Measurements from ENCODE around the gene USP33. TPM values are rescaled to one million over a fixed set of nuclear protein-coding genes. Genes with fewer than 3 reads are reported as not detected.

USP33 gene
- total RNA-seq, 1 experiment from 2014 or later = 31.0 TPM

DNA sequence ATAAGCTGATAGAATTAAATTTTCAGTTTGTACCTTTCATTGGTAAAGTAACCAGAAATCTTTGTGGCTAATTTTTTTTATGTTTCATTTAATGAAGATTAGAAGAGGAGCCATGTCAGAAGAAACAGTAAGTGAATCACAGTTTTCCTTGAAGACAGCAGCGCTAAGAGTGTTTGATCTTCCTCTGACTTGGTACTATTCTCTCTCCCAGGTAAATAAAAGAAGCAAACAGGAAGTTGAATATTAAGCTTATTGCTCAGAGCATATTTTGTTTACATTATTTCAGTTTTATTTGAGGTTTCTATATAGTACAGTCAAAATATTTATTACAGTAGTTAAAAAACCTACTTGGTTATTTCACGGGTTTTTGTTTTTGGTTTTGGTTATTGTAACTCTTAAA is 23.5 kb upstream of the USP33 start:
- Histone ChIP-seq H3K27me3 (ENCODE audit: low read length) (no peaks in the 10 kb centered on the region), H3K4me1 (ENCODE audit: low read length) (peaks cover 30% of the 10 kb centered on the region), H4K20me1 (ENCODE audit: insufficient read depth, low read depth, low read length) (no peaks in the 10 kb centered on the region), H2AFZ (ENCODE audit: low read length) (no peak overlapping the region), H3K9me2 (replicated peaks; ENCODE audit: insufficient read depth, low read length) (no peaks in the 10 kb centered on the region), H3K9ac (ENCODE audit: low read length) (no peak overlapping the region), H3K36me3 (ENCODE audit: insufficient read depth, low read length) (peaks cover 17% of the 10 kb centered on the region), H3K4me2 (ENCODE audit: low read depth, low read length, poor library complexity, severe bottlenecking) (no peak overlapping the region), H3K9me3 (ENCODE audit: low read length) (no peaks in the 10 kb centered on the region), H3K79me2 (ENCODE audit: low read length) (peaks cover 40% of the 10 kb centered on the region), H3K27ac (ENCODE audit: low read length) (no peak overlapping the region), H3K4me3 (ENCODE audit: low read length) (no peak overlapping the region)
- no peak for DNase-seq

DNA sequence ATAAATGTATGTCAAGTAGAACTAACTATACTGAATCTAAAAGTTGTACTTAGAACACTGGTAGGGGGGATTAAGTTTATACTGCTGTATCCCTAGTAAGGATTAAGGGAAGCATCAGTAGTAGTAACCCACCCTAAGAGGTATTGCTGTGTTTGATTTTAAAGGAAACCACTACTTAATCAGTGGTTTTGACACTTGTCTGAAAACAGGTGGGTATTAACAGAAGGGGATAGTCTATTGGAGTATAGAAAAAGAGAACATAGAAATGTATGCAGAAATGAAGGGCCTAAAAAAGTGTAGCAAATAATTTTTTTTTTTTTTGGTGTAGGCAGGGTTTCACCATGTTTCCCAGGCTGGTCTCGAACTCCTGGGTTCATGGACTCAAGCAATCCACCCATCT is 22.0 kb upstream of the USP33 start:
- Histone ChIP-seq H3K79me2 (ENCODE audit: low read length) (peaks cover 40% of the 10 kb centered on the region), H3K4me3 (ENCODE audit: low read length) (no peak overlapping the region), H3K4me1 (ENCODE audit: low read length) (peaks cover 30% of the 10 kb centered on the region), H3K9me3 (ENCODE audit: low read length) (no peaks in the 10 kb centered on the region), H3K4me2 (ENCODE audit: low read depth, low read length, poor library complexity, severe bottlenecking) (peak overlapping the region; percentile 77), H3K27me3 (ENCODE audit: low read length) (no peaks in the 10 kb centered on the region), H4K20me1 (ENCODE audit: insufficient read depth, low read depth, low read length) (no peaks in the 10 kb centered on the region), H3K27ac (ENCODE audit: low read length) (no peak overlapping the region), H3K9ac (ENCODE audit: low read length) (no peak overlapping the region), H3K36me3 (ENCODE audit: insufficient read depth, low read length) (peaks cover 17% of the 10 kb centered on the region), H2AFZ (ENCODE audit: low read length) (no peak overlapping the region), H3K9me2 (replicated peaks; ENCODE audit: insufficient read depth, low read length) (no peaks in the 10 kb centered on the region)
- DNase-seq = no peak

DNA sequence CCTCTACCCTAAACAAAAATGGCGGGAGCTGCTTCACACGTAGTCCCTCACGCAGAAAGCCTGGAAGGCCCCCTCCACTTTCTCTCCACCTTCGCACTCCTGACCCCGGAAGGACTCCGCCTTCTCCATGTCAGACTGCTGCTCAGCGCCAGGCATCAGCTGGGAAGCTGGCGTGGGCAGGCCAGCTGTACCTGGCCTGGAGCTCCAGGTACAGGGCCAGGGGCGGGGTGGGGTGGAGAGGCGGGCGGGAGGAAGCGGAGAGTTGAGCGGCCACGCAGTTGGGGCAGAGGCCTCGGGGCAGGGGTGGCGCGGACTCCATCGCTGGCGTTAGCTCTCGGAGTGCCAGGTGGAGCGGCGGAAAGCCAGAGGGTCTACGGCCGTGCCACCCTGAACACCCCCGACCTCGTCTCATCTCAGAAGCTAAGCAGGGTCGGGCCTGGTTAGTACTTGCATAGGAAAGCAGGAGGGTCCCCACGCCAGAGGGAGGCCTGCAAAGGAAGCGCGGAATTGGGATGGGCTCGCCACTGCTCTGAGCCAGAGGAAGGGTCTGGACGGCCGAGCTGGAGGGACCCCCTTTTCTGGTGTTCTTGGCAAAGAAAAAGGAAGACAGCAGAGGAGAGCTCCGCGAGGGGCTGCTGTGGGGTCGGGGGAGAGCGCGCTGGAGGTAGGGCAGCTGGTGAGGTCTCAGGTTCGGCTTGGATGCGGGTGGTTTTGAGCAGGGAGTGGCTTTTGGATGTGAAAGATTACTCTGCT is 20.1 kb upstream of the USP33 start, which contains the start of gene MIGA1:
TSS of gene MIGA1 (plus strand) at position 121 of the 753 bp plus-strand sequence. CDS start 3,604 bp downstream, outside the sequence.
- Histone ChIP-seq H3K36me3 (ENCODE audit: insufficient read depth, low read length) (peaks cover 12% of the 10 kb centered on the region), H3K4me1 (ENCODE audit: low read length) (peaks cover 30% of the 10 kb centered on the region), H3K79me2 (ENCODE audit: low read length) (peaks cover 40% of the 10 kb centered on the region), H3K9me2 (replicated peaks; ENCODE audit: insufficient read depth, low read length) (no peaks in the 10 kb centered on the region), H3K27me3 (ENCODE audit: low read length) (no peaks in the 10 kb centered on the region), H3K4me2 (ENCODE audit: low read depth, low read length, poor library complexity, severe bottlenecking) (peak within 1 kb of the TSS; percentile 77), H3K9me3 (ENCODE audit: low read length) (no peaks in the 10 kb centered on the region), H3K9ac (ENCODE audit: low read length) (peak within 1 kb of the TSS; percentile 83), H3K4me3 (ENCODE audit: low read length) (peak within 1 kb of the TSS; percentile 89), H3K27ac (ENCODE audit: low read length) (no peak within 1 kb of the TSS; the same call in 1 of the 2 replicates), H2AFZ (ENCODE audit: low read length) (peak within 1 kb of the TSS; percentile 77), H4K20me1 (ENCODE audit: insufficient read depth, low read depth, low read length) (no peaks in the 10 kb centered on the region)
- DNase-seq = peak; percentile 93

DNA sequence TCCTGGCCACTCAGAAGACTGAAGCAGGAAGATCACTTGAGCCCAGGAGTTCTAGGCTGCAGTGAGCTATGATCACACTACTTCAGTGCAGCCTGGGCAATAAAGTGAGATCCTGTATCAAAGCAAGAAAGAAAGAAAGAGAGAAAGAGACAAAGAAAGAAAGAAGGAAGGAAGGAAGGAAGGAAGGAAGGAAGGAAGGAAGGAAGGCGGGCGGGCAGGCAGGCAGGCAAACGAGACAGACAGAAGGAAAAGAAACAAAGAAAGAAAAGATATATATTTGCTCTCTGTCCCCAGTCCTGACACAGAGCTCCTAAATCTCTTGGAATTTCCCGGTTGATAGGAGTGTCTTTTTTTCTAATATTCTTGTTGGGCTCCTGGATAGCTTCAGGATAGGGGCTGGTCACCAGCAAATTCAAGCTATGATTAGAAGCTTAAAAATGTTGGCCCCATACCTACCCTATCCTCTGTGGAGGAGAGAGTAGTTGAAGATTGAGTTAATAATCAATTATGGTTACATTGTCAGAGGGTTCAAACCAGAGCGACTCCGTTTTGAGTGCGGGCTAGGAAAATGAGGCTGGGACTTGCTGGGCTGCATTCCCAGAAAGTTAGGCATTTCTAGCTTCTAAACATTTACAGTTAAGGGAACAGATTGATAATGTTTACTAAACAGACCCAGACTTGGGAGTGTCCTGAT is 16.5 kb upstream of the USP33 start:
- no peaks in the 10 kb centered on the region for H3K9me3 ChIP-seq (ENCODE audit: low read length)
- no peaks in the 10 kb centered on the region for H4K20me1 ChIP-seq (ENCODE audit: insufficient read depth, low read depth, low read length)
- no peak for DNase-seq
- H2AFZ ChIP-seq (ENCODE audit: low read length) = no peak overlapping the region
- H3K4me1 ChIP-seq (ENCODE audit: low read length) = peaks cover 30% of the 10 kb centered on the region
- H3K9me2 ChIP-seq (replicated peaks; ENCODE audit: insufficient read depth, low read length) = no peaks in the 10 kb centered on the region
- no peak overlapping the region for H3K9ac ChIP-seq (ENCODE audit: low read length)
- no peak overlapping the region for H3K4me2 ChIP-seq (ENCODE audit: low read depth, low read length, poor library complexity, severe bottlenecking)
- H3K36me3 ChIP-seq (ENCODE audit: insufficient read depth, low read length) = no peaks in the 10 kb centered on the region
- H3K4me3 ChIP-seq (ENCODE audit: low read length) = no peak overlapping the region
- H3K79me2 ChIP-seq (ENCODE audit: low read length) = peaks cover 17% of the 10 kb centered on the region
- H3K27ac ChIP-seq (ENCODE audit: low read length) = no peak overlapping the region
- H3K27me3 ChIP-seq (ENCODE audit: low read length) = no peaks in the 10 kb centered on the region

DNA sequence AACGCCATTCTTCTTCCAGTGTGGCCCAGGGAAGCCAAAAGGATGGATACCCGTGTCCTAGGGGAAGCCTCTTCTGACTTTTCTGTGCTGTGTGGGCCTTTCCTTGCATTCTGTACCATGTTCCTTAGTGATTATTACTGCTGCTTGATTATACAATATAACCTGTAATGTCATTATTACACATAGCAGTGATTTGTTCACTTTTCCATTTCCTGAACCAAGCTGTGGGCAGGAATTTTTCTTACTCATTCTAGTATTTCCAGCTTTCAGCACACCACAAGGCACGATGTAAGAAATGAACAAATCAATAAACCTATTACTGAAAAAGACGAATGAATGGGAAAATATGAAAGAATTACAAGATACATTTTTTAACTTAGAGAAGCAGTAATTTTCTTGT is 8.4 kb upstream of the USP33 start:
- Histone ChIP-seq H3K4me3 (ENCODE audit: low read length) (no peak overlapping the region), H3K4me2 (ENCODE audit: low read depth, low read length, poor library complexity, severe bottlenecking) (no peak overlapping the region), H3K79me2 (ENCODE audit: low read length) (no peaks in the 10 kb centered on the region), H3K36me3 (ENCODE audit: insufficient read depth, low read length) (no peaks in the 10 kb centered on the region), H3K9me2 (replicated peaks; ENCODE audit: insufficient read depth, low read length) (no peaks in the 10 kb centered on the region), H3K27ac (ENCODE audit: low read length) (no peak overlapping the region), H3K9ac (ENCODE audit: low read length) (no peak overlapping the region), H2AFZ (ENCODE audit: low read length) (no peak overlapping the region), H4K20me1 (ENCODE audit: insufficient read depth, low read depth, low read length) (no peaks in the 10 kb centered on the region), H3K9me3 (ENCODE audit: low read length) (no peaks in the 10 kb centered on the region), H3K27me3 (ENCODE audit: low read length) (no peaks in the 10 kb centered on the region), H3K4me1 (ENCODE audit: low read length) (peaks cover 38% of the 10 kb centered on the region)
- no peak for DNase-seq

DNA sequence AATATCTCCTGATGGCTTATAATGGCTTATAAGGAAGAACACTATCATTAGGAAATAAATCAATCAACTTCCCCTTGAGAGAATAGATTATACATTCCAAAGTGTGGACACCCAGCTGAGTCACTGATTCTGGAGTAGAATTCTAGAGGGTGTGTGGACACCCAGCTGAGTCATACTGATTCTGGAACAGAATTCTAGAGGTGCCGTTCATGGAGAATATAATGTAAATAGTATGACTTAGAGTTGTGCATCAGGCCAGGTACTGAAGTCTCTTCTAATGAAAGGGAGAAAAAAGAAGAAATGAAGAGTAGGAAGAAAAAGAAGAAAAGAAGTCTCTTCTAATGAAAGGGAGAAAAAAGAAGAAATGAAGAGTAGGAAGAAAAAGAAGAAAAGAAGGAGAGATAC is 2.4 kb upstream of the USP33 start:
- no peak overlapping the region for H3K4me2 ChIP-seq (ENCODE audit: low read depth, low read length, poor library complexity, severe bottlenecking)
- H3K4me1 ChIP-seq (ENCODE audit: low read length) = peaks cover 22% of the 10 kb centered on the region
- peaks cover 18% of the 10 kb centered on the region for H4K20me1 ChIP-seq (ENCODE audit: insufficient read depth, low read depth, low read length)
- no peak overlapping the region for H2AFZ ChIP-seq (ENCODE audit: low read length)
- no peak for DNase-seq
- peaks cover 21% of the 10 kb centered on the region for H3K79me2 ChIP-seq (ENCODE audit: low read length)
- no peaks in the 10 kb centered on the region for H3K36me3 ChIP-seq (ENCODE audit: insufficient read depth, low read length)
- H3K9me2 ChIP-seq (replicated peaks; ENCODE audit: insufficient read depth, low read length) = no peaks in the 10 kb centered on the region
- H3K27ac ChIP-seq (ENCODE audit: low read length) = no peak overlapping the region
- H3K4me3 ChIP-seq (ENCODE audit: low read length) = no peak overlapping the region
- no peak overlapping the region for H3K9ac ChIP-seq (ENCODE audit: low read length)
- no peaks in the 10 kb centered on the region for H3K9me3 ChIP-seq (ENCODE audit: low read length)
- no peaks in the 10 kb centered on the region for H3K27me3 ChIP-seq (ENCODE audit: low read length)

DNA sequence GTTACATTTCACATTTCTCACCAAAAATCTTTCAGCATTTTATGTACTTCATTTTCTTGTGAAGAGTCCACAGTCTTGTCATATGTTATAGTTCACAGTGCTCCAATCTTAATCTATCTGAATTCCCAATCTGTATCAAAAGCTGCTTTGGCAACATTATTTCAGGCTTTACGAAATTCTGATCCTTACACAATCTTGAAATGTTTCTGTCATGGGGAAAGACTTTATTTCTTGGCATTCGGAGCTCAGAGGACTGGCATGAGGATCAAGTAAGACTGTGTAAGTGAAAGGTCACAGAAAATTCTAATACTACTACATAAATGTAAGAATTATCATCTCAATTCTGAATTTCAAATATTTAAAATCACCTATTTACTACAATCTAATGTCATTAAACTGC is 2.0 kb downstream of the USP33 start:
- H3K9me2 ChIP-seq (replicated peaks; ENCODE audit: insufficient read depth, low read length) = no peaks in the 10 kb centered on the region
- H3K4me1 ChIP-seq (ENCODE audit: low read length) = peaks cover 48% of the 10 kb centered on the region
- H2AFZ ChIP-seq (ENCODE audit: low read length) = no peak overlapping the region
- H3K27ac ChIP-seq (ENCODE audit: low read length) = no peak overlapping the region
- H3K36me3 ChIP-seq (ENCODE audit: insufficient read depth, low read length) = no peaks in the 10 kb centered on the region
- no peaks in the 10 kb centered on the region for H3K27me3 ChIP-seq (ENCODE audit: low read length)
- H3K9me3 ChIP-seq (ENCODE audit: low read length) = no peaks in the 10 kb centered on the region
- H4K20me1 ChIP-seq (ENCODE audit: insufficient read depth, low read depth, low read length) = peaks cover 51% of the 10 kb centered on the region
- DNase-seq = no peak
- H3K9ac ChIP-seq (ENCODE audit: low read length) = no peak overlapping the region
- H3K79me2 ChIP-seq (ENCODE audit: low read length) = peaks cover 59% of the 10 kb centered on the region
- H3K4me3 ChIP-seq (ENCODE audit: low read length) = no peak overlapping the region
- peak overlapping the region; percentile 84 for H3K4me2 ChIP-seq (ENCODE audit: low read depth, low read length, poor library complexity, severe bottlenecking)

DNA sequence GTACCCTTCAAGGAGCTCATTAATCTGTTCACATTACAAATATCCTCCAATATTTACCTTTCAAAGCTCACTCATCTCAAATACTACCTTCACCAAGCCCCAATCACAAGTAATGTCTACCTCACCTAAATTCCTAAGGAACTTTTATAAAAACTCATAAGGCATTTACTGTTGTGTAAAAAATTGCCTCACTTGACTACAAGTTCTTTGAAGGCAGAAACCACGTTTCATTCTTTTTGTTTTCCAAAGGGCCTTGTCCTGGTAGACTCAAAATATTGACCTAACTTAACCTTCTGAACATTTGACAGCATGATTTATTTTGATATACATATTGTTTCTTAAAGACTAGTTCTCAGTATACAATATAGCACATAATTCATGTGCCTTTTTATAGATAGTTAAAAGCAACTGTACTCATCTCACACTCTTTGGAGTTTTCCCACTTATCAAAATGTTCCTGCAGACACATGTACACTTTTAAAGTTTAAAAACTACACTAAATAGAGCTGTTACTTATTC is 2.5 kb downstream of the USP33 start:
- Histone ChIP-seq H3K4me3 (ENCODE audit: low read length) (no peak overlapping the region), H3K79me2 (ENCODE audit: low read length) (peaks cover 63% of the 10 kb centered on the region), H3K36me3 (ENCODE audit: insufficient read depth, low read length) (no peaks in the 10 kb centered on the region), H4K20me1 (ENCODE audit: insufficient read depth, low read depth, low read length) (peaks cover 51% of the 10 kb centered on the region), H3K9me2 (replicated peaks; ENCODE audit: insufficient read depth, low read length) (no peaks in the 10 kb centered on the region), H2AFZ (ENCODE audit: low read length) (no peak overlapping the region), H3K4me1 (ENCODE audit: low read length) (peaks cover 48% of the 10 kb centered on the region), H3K27ac (ENCODE audit: low read length) (no peak overlapping the region), H3K4me2 (ENCODE audit: low read depth, low read length, poor library complexity, severe bottlenecking) (peak overlapping the region; percentile 84), H3K9me3 (ENCODE audit: low read length) (no peaks in the 10 kb centered on the region), H3K9ac (ENCODE audit: low read length) (no peak overlapping the region), H3K27me3 (ENCODE audit: low read length) (no peaks in the 10 kb centered on the region)
- DNase-seq = no peak

Data from Karpas-422 (cell line).